GM12878 (cell line): ENCODE measurements around the gene STPG3. TPM values are rescaled to one million over a fixed set of nuclear protein-coding genes. Genes with fewer than 3 reads are reported as not detected.

Experiments
- ATAC-seq: fragments of 200-7000 bp; cut with Tn5 transposase; 3 replicates; pipeline ENCODE4 v1.9.1; 2020; ENCODE audit warnings: mild to moderate bottlenecking, moderate library complexity
- BruUV-seq: library from RNA; stranded (reverse); fragments of 400-500 nt; replicated peaks from 2 replicates; lab custom pipeline; 2021; lab: Mats Ljungman, UMichigan
- CTCF ChIA-PET: fragments of 300-600 bp; sonication (Branson Sonifier 250); formaldehyde crosslinking; extraction: SDS; loops from one replicate; lab custom pipeline; 2021; ENCODE audit warnings: inconsistent platforms; lab: Yijun Ruan, JAX
- POLR2A ChIA-PET: fragments of 350-600 bp; formaldehyde crosslinking; extraction: SDS; loops from one replicate; lab custom pipeline; 2021; ENCODE audit warnings: inconsistent platforms; lab: Charles Lee
- RAD21 ChIA-PET: fragments of 300-600 bp; sonication (Branson Sonifier 250); formaldehyde crosslinking; loops from one replicate; lab custom pipeline; 2023; ENCODE audit warnings: antibody characterized with exemption; ENCODE audit not compliant: unreplicated experiment; lab: Charles Lee
- SMC1A ChIA-PET: fragments of 300-600 bp; sonication (Branson Sonifier 250); formaldehyde crosslinking; loops from one replicate; lab custom pipeline; 2023; ENCODE audit not compliant: unreplicated experiment, uncharacterized antibody; lab: Charles Lee
- DNase-seq: peaks from one replicate; pipeline ENCODE4 v3.0.0-alpha.2; 2011; ENCODE audit warnings: low read depth, low spot score
- FAIRE-seq: peaks from 3 replicates; lab custom pipeline; 2011; peaks lifted over from hg19 to GRCh38; lab: Jason Lieb, UNC
- H2AFZ ChIP-seq: 2 replicates; pipeline ENCODE4 v1.6.0; 2011; ENCODE audit warnings: low read depth, low read length, control low read depth; ENCODE audit not compliant: control insufficient read depth
- H3K27ac ChIP-seq: 2 replicates; pipeline ENCODE4 v1.5.1; 2011; ENCODE audit warnings: control low read depth; ENCODE audit not compliant: control insufficient read depth, insufficient read depth
- H3K27me3 ChIP-seq, 2 experiments: replicated peaks in 1 of 2; 2 replicates each; pipeline versions ENCODE4 v1.6.0 to v1.6.1; 2011; ENCODE audit warnings: low read length in 1 of 2; ENCODE audit not compliant: control insufficient read depth in 2 of 2, insufficient read depth in 2 of 2
- H3K36me3 ChIP-seq, 2 experiments: 2 replicates each; pipeline ENCODE4 v1.5.1; 2011; ENCODE audit warnings: low read length in 1 of 2; ENCODE audit not compliant: control insufficient read depth in 2 of 2, insufficient read depth in 2 of 2
- H3K4me1 ChIP-seq: 2 replicates; pipeline ENCODE4 v1.6.1; 2011; ENCODE audit warnings: mild to moderate bottlenecking, low read length, moderate library complexity, mixed read lengths; ENCODE audit not compliant: control insufficient read depth, insufficient read depth
- H3K4me2 ChIP-seq: 2 replicates; pipeline ENCODE4 v1.6.0; 2011; ENCODE audit warnings: control low read depth; ENCODE audit not compliant: control insufficient read depth, insufficient read depth
- H3K4me3 ChIP-seq: fragments of 200-600 bp; sonication (generic); 2 replicates; pipeline ENCODE4 v1.5.1; 2016
- H3K79me2 ChIP-seq: 2 replicates; pipeline ENCODE4 v1.6.0; 2011; ENCODE audit warnings: low read length; ENCODE audit not compliant: control insufficient read depth, insufficient read depth
- H3K9ac ChIP-seq: 2 replicates; pipeline ENCODE4 v1.8.0; 2011; ENCODE audit warnings: low read length, control low read depth, mixed read lengths; ENCODE audit not compliant: control insufficient read depth, insufficient read depth
- H3K9me3 ChIP-seq: replicated peaks from 3 replicates; pipeline ENCODE4 v1.5.1; 2011; ENCODE audit warnings: mild to moderate bottlenecking, low read length; ENCODE audit not compliant: control insufficient read depth, insufficient read depth
- H4K20me1 ChIP-seq: 2 replicates; pipeline ENCODE4 v1.6.0; 2011; ENCODE audit not compliant: control insufficient read depth, insufficient read depth
- ASH2L ChIP-seq: fragments of 300-600, 200-600 bp; sonication (generic); IDR thresholded peaks from 2 replicates; pipeline ENCODE4 v1.6.1; 2017; ENCODE audit warnings: low read depth, mild to moderate bottlenecking, borderline replicate concordance
- CBFB ChIP-seq: IDR thresholded peaks from 2 replicates; pipeline ENCODE4 v1.6.1; 2016; ENCODE audit warnings: antibody characterized with exemption, low read depth
- CBX3 ChIP-seq: fragments of 200-600 bp; sonication (generic); IDR thresholded peaks from 2 replicates; pipeline ENCODE4 v1.6.1; 2016; ENCODE audit warnings: low read depth, borderline replicate concordance
- CBX5 ChIP-seq: sonication (generic); IDR thresholded peaks from 2 replicates; pipeline ENCODE4 v1.6.1; 2016; ENCODE audit warnings: low read depth, moderate library complexity, mild to moderate bottlenecking, inconsistent platforms
- CREM ChIP-seq: IDR thresholded peaks from 2 replicates; pipeline ENCODE4 v1.6.1; 2014; ENCODE audit warnings: antibody characterized with exemption, low read depth
- E2F4 ChIP-seq: IDR thresholded peaks from 2 replicates; pipeline ENCODE4 v1.6.1; 2012; ENCODE audit warnings: low read depth, low read length, improper control_type of control experiment
- GATAD2B ChIP-seq: fragments of 450-650 bp; conservative IDR thresholded peaks from 2 replicates; pipeline ENCODE4 v1.6.1; 2017; ENCODE audit warnings: low read depth, mild to moderate bottlenecking, moderate library complexity
- HDAC6 ChIP-seq: fragments of 200-600 bp; sonication (generic); IDR thresholded peaks from one replicate; pipeline ENCODE4 v1.8.0; 2017; ENCODE audit warnings: antibody characterized with exemption; ENCODE audit not compliant: unreplicated experiment
- MXI1 ChIP-seq: fragments of 150-350 bp; IDR thresholded peaks from 2 replicates; pipeline ENCODE4 v1.6.1; 2011; ENCODE audit warnings: low read depth, mild to moderate bottlenecking, inconsistent platforms, low read length, improper control_type of control experiment
- NFIC ChIP-seq: IDR thresholded peaks from 2 replicates; pipeline ENCODE4 v1.6.1; 2012; ENCODE audit warnings: low read depth, mild to moderate bottlenecking, inconsistent platforms, low read length, moderate library complexity
- NKRF ChIP-seq: fragments of 450-650 bp; conservative IDR thresholded peaks from 2 replicates; pipeline ENCODE4 v1.6.1; 2017; ENCODE audit warnings: mild to moderate bottlenecking, moderate library complexity
- SRF ChIP-seq, 2 experiments: IDR thresholded peaks; 2 replicates each; pipeline ENCODE4 v1.6.1; 2011; ENCODE audit warnings: low read depth in 2 of 2, low read length in 2 of 2, mild to moderate bottlenecking in 1 of 2, moderate library complexity in 1 of 2
- ZBED1 ChIP-seq: IDR thresholded peaks from 2 replicates; pipeline ENCODE4 v1.6.1; 2016; ENCODE audit warnings: borderline replicate concordance
- ZBTB33 ChIP-seq: fragments of 450-650 bp; IDR thresholded peaks from 2 replicates; pipeline ENCODE4 v1.6.1; 2017; ENCODE audit warnings: mild to moderate bottlenecking
- ZBTB4 ChIP-seq: fragments of 450-650 bp; formaldehyde crosslinking; IDR thresholded peaks from 2 replicates; pipeline ENCODE4 v1.4.0; 2022; ENCODE audit warnings: mild to moderate bottlenecking, moderate library complexity
- WGBS: methylation state at CpG from one replicate; pipeline ENCODE4 v1.1.6; 2016; ENCODE audit warnings: low lambda C conversion rate; ENCODE audit not compliant: insufficient replicate concordance, insufficient coverage; ENCODE audit errors: missing lambda C conversion rate; 5-methylcytosine and 5-hydroxymethylcytosine counted together
- in situ Hi-C: fragments of 300-500 bp; cut with MboI; formaldehyde crosslinking; loops from 9 replicates; pipeline ENCODE4 v1.14.3; 2018; ENCODE audit warnings: mixed read lengths
- intact Hi-C: fragments of 100-400 bp; cut with micrococcal nuclease; formaldehyde crosslinking; loops from one replicate; pipeline ENCODE4 v1.14.2; 2022; ENCODE audit not compliant: unreplicated experiment
- polyA plus RNA-seq, 11 experiments: library from polyadenylated mRNA; depleted of rRNA in 4 of 11; unstranded in 6 of 11; stranded (reverse) in 5 of 11; fragments of >200 nt; fragmentation: Nextera tagmentation in 4 of 11; fragmentation: Illumina TruSeq in 1 of 11; extraction: Ambion mirVana in 4 of 11; extraction: Trizol in 1 of 11; gene quantifications; 1 replicate in 1 of 11; 2 replicates in 10 of 11; pipeline versions ENCODE4 v1.2.1 to v1.2.3, GENCODE V29; 2011 to 2016; ENCODE audit warnings: inconsistent platforms in 2 of 11, missing spikeins in 2 of 11, low read depth in 1 of 11
- total RNA-seq, 4 experiments: library from RNA; depleted of rRNA in 3 of 4; stranded (reverse); fragments of >200 nt in 3 of 4; fragmentation: Illumina TruSeq in 1 of 4; extraction: Trizol in 1 of 4; gene quantifications; 2 replicates each; pipeline versions ENCODE4 v1.2.1 to v1.2.3, GENCODE V29; 2013 to 2021

The STPG3 gene
- total and polyA plus RNA-seq, 10 of the 15 experiments (the other 5 are each of a cell fraction or from before 2014, with no cell fraction given): not detected

- Histone ChIP-seq H3K27ac (peak overlapping the region; percentile 77), H3K27me3 (no peaks in the 10 kb centered on the region), H3K4me2 (peak overlapping the region; percentile 81), H3K79me2 (peaks cover 18% of the 10 kb centered on the region), H2AFZ (peak overlapping the region; percentile 78), H3K9ac (peak overlapping the region; percentile 74), H4K20me1 (no peaks in the 10 kb centered on the region), H3K4me1 (peaks cover 14% of the 10 kb centered on the region), H3K4me3 (peak overlapping the region; percentile 93), H3K9me3 (no peaks in the 10 kb centered on the region), H3K36me3 (peaks cover 2 to 8% of the 10 kb centered on the region in 2 experiments; a peak in 3 of 4 replicates)
- FAIRE-seq (no peak), ATAC-seq (peak; percentile 47), DNase-seq (no peak)
- in situ Hi-C loops: no loop called here
- BruUV-seq: no TSS peak
- ChIA-PET POLR2A (interaction anchor here (0.6 to 6.2 kb wide), 8 partner anchors 12 to 105 kb away, joined by 3 to 112 read pairs (median 6); partner anchors contain the start of gene TUBB4B), SMC1A (interaction anchor here (1.6 kb wide), 1 partner anchor 19 kb away, joined by 5 read pairs; no protein-coding TSS in a partner anchor), CTCF (interaction anchor here (1.0 to 1.6 kb wide), 7 partner anchors 9 to 27 kb away, joined by 3 to 7 read pairs (median 4); partner anchors contain the start of gene TUBB4B), RAD21 (interaction anchor here (0.6 to 2.2 kb wide), 6 partner anchors 15 to 343 kb away, joined by 3 to 13 read pairs (median 5); partner anchors contain the start of gene TUBB4B)
- WGBS: 1% methylated on average over 51 of the region's 51 CpGs
- intact Hi-C loops: no loop called here
- peak; percentile 78; the same call in 1 of the 2 replicates for TF ChIP-seq GATAD2B
- TF ChIP-seq NFIC: no peak
- TF ChIP-seq MXI1: no peak
- TF ChIP-seq CBFB: 0 out of 2 replicates have a peak, but pooled peaks have one; percentile 14
- TF ChIP-seq CBX5: no peak
- TF ChIP-seq CBX3: no peak
- TF ChIP-seq ZBTB4 (CRISPR knock-in tag): no peak
- no peak for TF ChIP-seq SRF (IDR thresholded peaks at IDR 0.05; ENCODE audit: low read depth in 2 of 2, low read length in 2 of 2)
- no peak for TF ChIP-seq CREM
- no peak for TF ChIP-seq E2F4
- TF ChIP-seq ASH2L: peak; percentile 82; the same call in 1 of the 2 replicates
- no peak for TF ChIP-seq ZBED1
- no peak for TF ChIP-seq HDAC6
- TF ChIP-seq ZBTB33: no peak
- TF ChIP-seq NKRF: no peak; the same call in 1 of the 2 replicates
Observed at GRCh38 chr9:137255448-137256114, 4.5 kb downstream of the STPG3 start.
